ENCODE measurements around the gene RABGEF1.
"Not testable (repeated sequence)": the region's sequence is repeated elsewhere in the genome, so short reads cannot be mapped to it uniquely, and the experiment has no call there.

Gene RABGEF1

DNA sequence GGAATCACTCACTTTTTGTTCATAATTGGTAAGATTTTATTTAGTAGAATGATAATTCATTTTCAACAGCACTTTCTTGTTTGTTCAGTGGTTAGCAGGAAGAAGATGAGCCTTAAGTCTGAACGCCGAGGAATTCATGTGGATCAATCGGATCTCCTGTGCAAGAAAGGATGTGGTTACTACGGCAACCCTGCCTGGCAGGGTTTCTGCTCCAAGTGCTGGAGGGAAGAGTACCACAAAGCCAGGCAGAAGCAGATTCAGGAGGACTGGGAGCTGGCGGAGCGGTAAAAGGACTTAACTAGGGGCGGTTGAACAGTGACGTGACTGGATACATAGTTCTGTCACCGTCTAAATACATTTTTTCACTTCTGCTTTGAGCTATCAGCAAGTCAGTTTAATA, 31.3 kb downstream of the RABGEF1 start:
- no peak overlapping the region for H3K4me3 ChIP-seq (ENCODE audit: low read depth in 1 of 2, low read length in 2 of 2)
- DNase-seq (no peak), ATAC-seq (ENCODE audit: insufficient read depth, low read depth) (no peak)
- peaks cover 45% of the 10 kb centered on the region for H3K79me2 ChIP-seq (ENCODE audit: insufficient read depth, low read length)
- no peak overlapping the region for H3K9ac ChIP-seq (ENCODE audit: low read depth, low read length)
- H3K4me1 ChIP-seq (ENCODE audit: insufficient read depth, low read length): no peaks in the 10 kb centered on the region
- H3K4me2 ChIP-seq (ENCODE audit: insufficient read depth, low read length): no peak overlapping the region
- no peak overlapping the region for H2AFZ ChIP-seq (ENCODE audit: low read depth, low read length)
- H3K27me3 ChIP-seq (ENCODE audit: insufficient read depth, low read length, poor library complexity): no peaks in the 10 kb centered on the region
- TF ChIP-seq, protein P1, sequence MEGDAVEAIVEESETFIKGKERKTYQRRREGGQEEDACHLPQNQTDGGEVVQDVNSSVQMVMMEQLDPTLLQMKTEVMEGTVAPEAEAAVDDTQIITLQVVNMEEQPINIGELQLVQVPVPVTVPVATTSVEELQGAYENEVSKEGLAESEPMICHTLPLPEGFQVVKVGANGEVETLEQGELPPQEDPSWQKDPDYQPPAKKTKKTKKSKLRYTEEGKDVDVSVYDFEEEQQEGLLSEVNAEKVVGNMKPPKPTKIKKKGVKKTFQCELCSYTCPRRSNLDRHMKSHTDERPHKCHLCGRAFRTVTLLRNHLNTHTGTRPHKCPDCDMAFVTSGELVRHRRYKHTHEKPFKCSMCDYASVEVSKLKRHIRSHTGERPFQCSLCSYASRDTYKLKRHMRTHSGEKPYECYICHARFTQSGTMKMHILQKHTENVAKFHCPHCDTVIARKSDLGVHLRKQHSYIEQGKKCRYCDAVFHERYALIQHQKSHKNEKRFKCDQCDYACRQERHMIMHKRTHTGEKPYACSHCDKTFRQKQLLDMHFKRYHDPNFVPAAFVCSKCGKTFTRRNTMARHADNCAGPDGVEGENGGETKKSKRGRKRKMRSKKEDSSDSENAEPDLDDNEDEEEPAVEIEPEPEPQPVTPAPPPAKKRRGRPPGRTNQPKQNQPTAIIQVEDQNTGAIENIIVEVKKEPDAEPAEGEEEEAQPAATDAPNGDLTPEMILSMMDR (IDR thresholded peaks at IDR 0.05; ENCODE audit: borderline replicate concordance, extremely low read depth, low read length, poor library complexity, severe bottlenecking): no peak
- TF ChIP-seq EZH2 (IDR thresholded peaks at IDR 0.05; ENCODE audit: borderline replicate concordance, low read depth, low read length, severe bottlenecking): no peak
- H4K20me1 ChIP-seq (ENCODE audit: insufficient read depth, low read length): peaks cover 12% of the 10 kb centered on the region
- H3K27ac ChIP-seq (ENCODE audit: low read length): no peak overlapping the region
- H3K36me3 ChIP-seq (ENCODE audit: insufficient read depth, low read length): peaks cover 43% of the 10 kb centered on the region
- H3K9me3 ChIP-seq (ENCODE audit: insufficient read depth, low read length, severe bottlenecking): no peaks in the 10 kb centered on the region

DNA sequence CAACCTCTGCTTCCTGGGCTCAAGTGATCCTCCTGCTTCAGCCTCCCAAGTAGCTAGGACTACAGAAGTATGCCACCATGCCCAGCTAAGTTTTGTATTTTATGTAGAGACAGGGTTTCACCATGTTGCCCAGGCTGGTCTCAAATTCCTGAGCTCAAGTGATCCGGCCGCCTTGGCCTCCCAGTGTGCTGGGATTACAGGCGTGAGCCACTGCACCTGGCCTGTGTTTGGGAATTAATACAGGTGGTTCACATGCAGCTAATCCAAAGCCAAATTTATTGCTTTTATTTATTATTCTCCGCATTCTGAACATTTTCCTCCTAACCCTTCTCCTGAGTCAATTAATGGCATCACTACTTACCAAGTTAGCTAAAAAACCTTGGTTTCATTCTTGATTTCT, 33.2 kb downstream of the RABGEF1 start:
- H3K36me3 ChIP-seq (ENCODE audit: insufficient read depth, low read length): peaks cover 54% of the 10 kb centered on the region
- H3K4me3 ChIP-seq (ENCODE audit: low read depth in 1 of 2, low read length in 2 of 2); DNase-seq; H3K9ac ChIP-seq (ENCODE audit: low read depth, low read length); ATAC-seq (ENCODE audit: insufficient read depth, low read depth); H3K4me1 ChIP-seq (ENCODE audit: insufficient read depth, low read length); H3K27ac ChIP-seq (ENCODE audit: low read length); H2AFZ ChIP-seq (ENCODE audit: low read depth, low read length); H3K4me2 ChIP-seq (ENCODE audit: insufficient read depth, low read length); H3K27me3 ChIP-seq (ENCODE audit: insufficient read depth, low read length, poor library complexity); H3K9me3 ChIP-seq (ENCODE audit: insufficient read depth, low read length, severe bottlenecking): not testable (repeated sequence)
- H4K20me1 ChIP-seq (ENCODE audit: insufficient read depth, low read length): peaks cover 12% of the 10 kb centered on the region
- peaks cover 29% of the 10 kb centered on the region for H3K79me2 ChIP-seq (ENCODE audit: insufficient read depth, low read length)

DNA sequence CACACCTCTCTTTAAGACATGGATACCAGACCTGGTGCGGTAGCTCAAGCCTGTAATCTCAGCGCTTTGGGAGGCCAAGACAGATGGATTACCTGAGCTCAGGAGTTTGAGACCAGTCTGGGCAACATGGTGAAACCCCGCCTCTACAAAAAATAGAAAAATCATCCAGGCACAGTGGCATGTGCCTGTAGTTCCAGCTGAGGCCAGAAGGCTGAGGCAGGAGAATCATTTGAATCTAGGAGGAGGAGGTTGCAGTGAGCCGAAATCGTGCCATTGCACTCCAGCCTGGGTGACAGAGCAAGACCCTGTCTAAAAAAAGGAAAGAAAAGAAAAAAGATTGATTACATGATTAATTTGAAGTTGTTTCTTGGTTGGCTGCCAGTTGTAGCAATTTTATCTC, 35.9 kb downstream of the RABGEF1 start:
- DNase-seq; H3K4me3 ChIP-seq (ENCODE audit: low read depth in 1 of 2, low read length in 2 of 2); H3K27ac ChIP-seq (ENCODE audit: low read length); H3K9me3 ChIP-seq (ENCODE audit: insufficient read depth, low read length, severe bottlenecking); H3K9ac ChIP-seq (ENCODE audit: low read depth, low read length); H3K27me3 ChIP-seq (ENCODE audit: insufficient read depth, low read length, poor library complexity); H4K20me1 ChIP-seq (ENCODE audit: insufficient read depth, low read length); H3K4me2 ChIP-seq (ENCODE audit: insufficient read depth, low read length); H3K4me1 ChIP-seq (ENCODE audit: insufficient read depth, low read length); ATAC-seq (ENCODE audit: insufficient read depth, low read depth); H3K79me2 ChIP-seq (ENCODE audit: insufficient read depth, low read length); H2AFZ ChIP-seq (ENCODE audit: low read depth, low read length): not testable (repeated sequence)
- H3K36me3 ChIP-seq (ENCODE audit: insufficient read depth, low read length): peaks cover 72% of the 10 kb centered on the region

DNA sequence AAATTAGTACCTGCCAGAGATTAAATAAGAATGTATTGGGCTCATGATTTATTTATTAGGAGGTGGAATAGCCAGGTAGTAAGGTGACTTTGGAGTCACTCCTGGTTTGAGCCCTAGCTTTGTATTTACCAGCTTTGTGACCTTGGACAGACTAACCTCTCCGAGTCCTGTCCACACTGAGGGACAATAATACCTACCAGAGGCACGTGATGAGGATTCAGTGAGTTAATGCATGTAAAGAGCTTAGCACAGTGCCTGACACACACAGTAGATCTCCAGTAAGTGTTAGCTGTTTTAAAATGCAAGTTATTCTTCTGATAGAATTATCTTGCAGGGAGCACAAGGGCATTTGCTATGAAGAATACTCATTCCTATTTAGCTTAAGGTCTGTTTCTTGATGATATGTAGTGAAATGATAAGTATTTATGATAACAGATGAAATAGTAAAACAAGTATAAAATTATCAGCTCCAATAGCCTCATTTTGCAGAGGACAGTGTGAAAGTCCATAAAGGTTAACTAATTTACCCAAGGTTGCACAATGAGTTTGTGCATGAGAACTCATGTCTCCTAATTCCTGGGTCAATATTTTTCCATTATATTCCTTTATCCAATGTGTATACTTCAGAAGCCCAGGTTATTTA, 36.4 kb downstream of the RABGEF1 start:
- no peak for TF ChIP-seq EZH2 (IDR thresholded peaks at IDR 0.05; ENCODE audit: borderline replicate concordance, low read depth, low read length, severe bottlenecking)
- TF ChIP-seq, protein P1 (IDR thresholded peaks at IDR 0.05; ENCODE audit: borderline replicate concordance, extremely low read depth, low read length, poor library complexity, severe bottlenecking): no peak
- H3K9me3 ChIP-seq (ENCODE audit: insufficient read depth, low read length, severe bottlenecking): no peaks in the 10 kb centered on the region
- H3K27ac ChIP-seq (ENCODE audit: low read length): no peak overlapping the region
- no peak overlapping the region for H2AFZ ChIP-seq (ENCODE audit: low read depth, low read length)
- ATAC-seq (ENCODE audit: insufficient read depth, low read depth): no peak
- no peak for DNase-seq
- H3K36me3 ChIP-seq (ENCODE audit: insufficient read depth, low read length): peaks cover 73% of the 10 kb centered on the region
- H3K4me2 ChIP-seq (ENCODE audit: insufficient read depth, low read length): no peak overlapping the region
- no peak overlapping the region for H3K4me3 ChIP-seq (ENCODE audit: low read depth in 1 of 2, low read length in 2 of 2)
- no peak overlapping the region for H3K9ac ChIP-seq (ENCODE audit: low read depth, low read length)
- H4K20me1 ChIP-seq (ENCODE audit: insufficient read depth, low read length): peaks cover 3% of the 10 kb centered on the region
- no peaks in the 10 kb centered on the region for H3K4me1 ChIP-seq (ENCODE audit: insufficient read depth, low read length)
- no peaks in the 10 kb centered on the region for H3K27me3 ChIP-seq (ENCODE audit: insufficient read depth, low read length, poor library complexity)
- peaks cover 5% of the 10 kb centered on the region; the same call in 1 of the 2 replicates for H3K79me2 ChIP-seq (ENCODE audit: insufficient read depth, low read length)
